ENCODE measurements around the gene EDIL3. TPM values are rescaled to one million over a fixed set of nuclear protein-coding genes. Genes with fewer than 3 reads are reported as not detected.

EDIL3 gene
- total and polyA plus RNA-seq, 9 of the 15 experiments (the other 6 are each of a cell fraction or from before 2014, with no cell fraction given) = 0.09 TPM; not detected in 8

GRCh38 chr5:83919071-83920041 lies 465.3 kb downstream of the EDIL3 start:
- no peaks in the 10 kb centered on the region for H4K20me1 ChIP-seq (replicated peaks; ENCODE audit: control insufficient read depth, insufficient read depth, low read length)
- POLR2A ChIA-PET = no interaction called here
- no TSS peak for BruUV-seq (replicated peaks)
- H3K4me1 ChIP-seq (replicated peaks in 1 of 2; ENCODE audit: control insufficient read depth in 2 of 2, insufficient read depth in 2 of 2, low read length in 2 of 2) = no peaks in the 10 kb centered on the region
- no peaks in the 10 kb centered on the region for H3K79me2 ChIP-seq (ENCODE audit: control insufficient read depth, insufficient read depth, low read length)
- no peaks in the 10 kb centered on the region for H3K36me3 ChIP-seq (ENCODE audit: control insufficient read depth, insufficient read depth, low read length)
- no peaks in the 10 kb centered on the region for H3K27me3 ChIP-seq (ENCODE audit: control insufficient read depth in 2 of 2, insufficient read depth in 2 of 2, low read length in 2 of 2)
- no peak overlapping the region for H2AFZ ChIP-seq (ENCODE audit: low read depth, low read length)
- no peak for DNase-seq (ENCODE audit: extremely low read depth in 1 of 4, low spot score in 3 of 4)
- no peak overlapping the region for H3K4me2 ChIP-seq (ENCODE audit: insufficient read depth, low read length)
- CTCF ChIA-PET (ENCODE audit: low intra/inter-chr PET ratio) = no interaction called here
- H3K9me1 ChIP-seq (ENCODE audit: control insufficient read depth, insufficient read depth, low read length) = no peaks in the 10 kb centered on the region
- no peak for ATAC-seq
- no peak overlapping the region for H3K9ac ChIP-seq (ENCODE audit: insufficient read depth in 1 of 2, low read depth in 2 of 2, low read length in 2 of 2)
- in situ Hi-C loops (cut with MboI) = no loop called here
- no peak for FAIRE-seq
- 0% methylated on average over 4 of the region's 4 CpGs for WGBS (ENCODE audit: insufficient coverage, low coverage, missing lambda C conversion rate)
- H3K4me3 ChIP-seq = no peak overlapping the region
- TF ChIP-seq DIDO1 (tag; IDR thresholded peaks at IDR 0.05; ENCODE audit: low read depth) (no peak), CBFA2T3 (IDR thresholded peaks at IDR 0.05) (no peak), KLF1 (tag; IDR thresholded peaks at IDR 0.05) (no peak), NR4A1 (CRISPR knock-in tag; IDR thresholded peaks at IDR 0.05) (no peak), NR4A1 (tag; IDR thresholded peaks at IDR 0.05) (no peak), DNMT1 (IDR thresholded peaks at IDR 0.05) (no peak), POU5F1 (IDR thresholded peaks at IDR 0.05; ENCODE audit: borderline replicate concordance, low read depth, low read length, partially characterized antibody) (no peak), POLR3G (IDR thresholded peaks at IDR 0.05; ENCODE audit: extremely low read depth, insufficient read length, insufficient replicate concordance) (no peak), ZNF77 (CRISPR knock-in tag; IDR thresholded peaks at IDR 0.05) (no peak), POLR2H (tag; IDR thresholded peaks at IDR 0.05; ENCODE audit: low read depth) (no peak), NR3C1 (CRISPR knock-in tag; IDR thresholded peaks at IDR 0.05) (no peak), PYGO2 (tag; IDR thresholded peaks at IDR 0.05) (no peak), ZNF274 (IDR thresholded peaks at IDR 0.05; ENCODE audit: borderline replicate concordance, low read depth, low read length) (no peak)
- H3K9me3 ChIP-seq (replicated peaks; ENCODE audit: control insufficient read depth, insufficient read depth, low read depth, low read length) = no peaks in the 10 kb centered on the region
- intact Hi-C loops (cut with micrococcal nuclease) = no loop called here
- H3K27ac ChIP-seq (ENCODE audit: extremely low read depth, low read depth, low read length) = no peak overlapping the region

All from K562 (cell line).